ENCODE data around the gene BAZ1A. TPM values are rescaled to one million over a fixed set of nuclear protein-coding genes. Genes with fewer than 3 reads are reported as not detected.
"Not testable (repeated sequence)": the region's sequence is repeated elsewhere in the genome, so short reads cannot be mapped to it uniquely, and the experiment has no call there.

The BAZ1A gene
- total and polyA plus RNA-seq, 7 donors, result 7.5 to 28.3 (median 15.4) TPM

GRCh38 chr14:34817768-34818167 is 57.4 kb downstream of the BAZ1A start:
- H3K4me1 ChIP-seq, result peaks cover 6% of the 10 kb centered on the region
- peaks cover 0 to 11% of the 10 kb centered on the region in 2 donors for H3K36me3 ChIP-seq (ENCODE audit: insufficient read depth in 1 of 2, low read depth in 1 of 2)
- no peaks in the 10 kb centered on the region for H3K9me3 ChIP-seq
- no peaks in the 10 kb centered on the region for H3K27me3 ChIP-seq (ENCODE audit: insufficient read depth in 3 of 3, low read length in 2 of 3)
- ATAC-seq (no peak), DNase-seq (no peak)
- no peak overlapping the region for H3K4me3 ChIP-seq
- WGBS, 3 donors, result 77 to 90% (median 79%) methylated on average over 2 of the region's 2 CpGs
- intact Hi-C loops (cut with DNase I), result no loop called here
- TF ChIP-seq, protein P1, sequence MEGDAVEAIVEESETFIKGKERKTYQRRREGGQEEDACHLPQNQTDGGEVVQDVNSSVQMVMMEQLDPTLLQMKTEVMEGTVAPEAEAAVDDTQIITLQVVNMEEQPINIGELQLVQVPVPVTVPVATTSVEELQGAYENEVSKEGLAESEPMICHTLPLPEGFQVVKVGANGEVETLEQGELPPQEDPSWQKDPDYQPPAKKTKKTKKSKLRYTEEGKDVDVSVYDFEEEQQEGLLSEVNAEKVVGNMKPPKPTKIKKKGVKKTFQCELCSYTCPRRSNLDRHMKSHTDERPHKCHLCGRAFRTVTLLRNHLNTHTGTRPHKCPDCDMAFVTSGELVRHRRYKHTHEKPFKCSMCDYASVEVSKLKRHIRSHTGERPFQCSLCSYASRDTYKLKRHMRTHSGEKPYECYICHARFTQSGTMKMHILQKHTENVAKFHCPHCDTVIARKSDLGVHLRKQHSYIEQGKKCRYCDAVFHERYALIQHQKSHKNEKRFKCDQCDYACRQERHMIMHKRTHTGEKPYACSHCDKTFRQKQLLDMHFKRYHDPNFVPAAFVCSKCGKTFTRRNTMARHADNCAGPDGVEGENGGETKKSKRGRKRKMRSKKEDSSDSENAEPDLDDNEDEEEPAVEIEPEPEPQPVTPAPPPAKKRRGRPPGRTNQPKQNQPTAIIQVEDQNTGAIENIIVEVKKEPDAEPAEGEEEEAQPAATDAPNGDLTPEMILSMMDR (IDR thresholded peaks at IDR 0.05), result no peak
- no peak overlapping the region for H3K27ac ChIP-seq

DNA sequence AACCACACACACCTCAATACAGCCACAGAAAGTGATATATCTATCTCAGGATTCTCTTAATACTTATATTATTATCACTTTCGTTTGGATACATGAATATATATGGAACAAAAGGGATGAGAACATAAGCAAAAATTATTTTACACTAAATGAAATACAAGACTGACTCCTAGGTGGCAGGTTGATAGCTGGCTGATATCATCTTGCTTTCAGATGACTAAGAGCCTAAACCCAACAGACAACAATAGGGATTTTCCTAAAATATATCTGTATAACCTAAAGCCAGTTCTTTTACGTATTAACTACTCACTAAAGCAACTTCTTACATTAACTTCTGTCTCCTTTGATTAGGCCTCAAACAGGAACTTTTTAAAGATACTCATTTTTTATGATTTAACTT is 65.1 kb downstream of the BAZ1A start:
- intact Hi-C loops (cut with DNase I), result no loop called here
- ATAC-seq (no peak), DNase-seq (no peak)
- H3K9me3 ChIP-seq, result no peaks in the 10 kb centered on the region
- WGBS, 3 donors, result 41 to 63% (median 62%) methylated on average over 2 of the region's 2 CpGs
- H3K4me3 ChIP-seq, result no peak overlapping the region
- no peaks in the 10 kb centered on the region for H3K27me3 ChIP-seq (ENCODE audit: insufficient read depth in 3 of 3, low read length in 2 of 3)
- no peaks in the 10 kb centered on the region for H3K4me1 ChIP-seq
- TF ChIP-seq, protein P1 (IDR thresholded peaks at IDR 0.05), result no peak
- no peak overlapping the region for H3K27ac ChIP-seq
- peaks cover 2 to 45% of the 10 kb centered on the region in 2 donors for H3K36me3 ChIP-seq (ENCODE audit: insufficient read depth in 1 of 2, low read depth in 1 of 2)

DNA sequence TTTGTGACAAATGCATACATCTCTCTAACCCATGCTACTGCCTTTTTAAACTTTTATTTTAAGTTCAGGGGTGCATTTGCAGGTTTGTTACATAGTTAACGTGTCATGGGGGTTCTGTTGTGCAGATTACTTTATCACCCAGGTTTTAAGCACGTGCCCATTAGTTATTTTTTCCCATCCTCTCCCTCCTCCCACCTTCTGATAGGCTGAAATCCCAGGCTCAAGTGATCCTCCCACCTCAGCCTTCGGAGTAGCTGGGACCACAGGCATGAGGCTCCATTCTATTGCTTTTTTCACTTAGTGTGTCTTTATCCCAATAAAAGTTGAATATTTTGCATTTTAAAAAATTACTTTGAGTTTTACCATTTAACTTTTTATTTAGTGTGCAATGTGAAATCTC is 68.9 kb downstream of the BAZ1A start:
- Histone ChIP-seq H3K36me3 (ENCODE audit: insufficient read depth in 1 of 2, low read depth in 1 of 2) (peaks cover 6 to 73% of the 10 kb centered on the region in 2 donors), H3K4me3 (no peak overlapping the region), H3K9me3 (no peaks in the 10 kb centered on the region), H3K27ac (no peak overlapping the region), H3K4me1 (no peaks in the 10 kb centered on the region), H3K27me3 (ENCODE audit: insufficient read depth in 3 of 3, low read length in 2 of 3) (no peaks in the 10 kb centered on the region)
- ATAC-seq (no peak), DNase-seq (no peak)
- intact Hi-C loops (cut with DNase I), result no loop called here
- WGBS, 3 donors, result 80 to 94% (median 90%) methylated on average over 3 of the region's 3 CpGs
- TF ChIP-seq, protein P1 (IDR thresholded peaks at IDR 0.05), result no peak

DNA sequence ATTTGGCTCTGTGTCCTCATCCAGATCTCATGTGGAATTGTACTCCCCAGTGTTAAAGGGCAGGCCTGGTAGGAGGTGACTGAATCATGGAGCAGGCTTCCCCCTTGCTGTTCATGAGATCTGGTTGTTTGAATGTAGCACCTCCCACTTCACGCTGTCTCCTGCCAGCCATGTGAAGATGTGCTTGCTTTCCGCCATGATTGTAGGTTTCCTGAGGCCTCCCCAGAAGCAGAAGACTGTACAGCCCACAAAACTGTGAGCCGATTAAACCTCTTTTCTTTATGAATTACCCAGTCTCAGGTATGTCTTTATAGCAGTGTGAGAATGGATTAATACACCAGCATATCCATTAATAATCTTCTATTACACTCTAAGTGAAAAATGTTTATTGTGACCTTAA is 70.2 kb downstream of the BAZ1A start:
- intact Hi-C loops (cut with DNase I), result no loop called here
- H3K9me3 ChIP-seq, result no peaks in the 10 kb centered on the region
- ATAC-seq (no peak), DNase-seq (no peak)
- no peaks in the 10 kb centered on the region for H3K4me1 ChIP-seq
- no peak overlapping the region for H3K4me3 ChIP-seq
- no peak overlapping the region for H3K27ac ChIP-seq
- peaks cover 6 to 76% of the 10 kb centered on the region in 2 donors for H3K36me3 ChIP-seq (ENCODE audit: insufficient read depth in 1 of 2, low read depth in 1 of 2)
- 97 to 100% (median 99%) methylated on average over 3 of the region's 3 CpGs for WGBS, 3 donors
- TF ChIP-seq, protein P1 (IDR thresholded peaks at IDR 0.05), result no peak
- no peaks in the 10 kb centered on the region for H3K27me3 ChIP-seq (ENCODE audit: insufficient read depth in 3 of 3, low read length in 2 of 3)

DNA sequence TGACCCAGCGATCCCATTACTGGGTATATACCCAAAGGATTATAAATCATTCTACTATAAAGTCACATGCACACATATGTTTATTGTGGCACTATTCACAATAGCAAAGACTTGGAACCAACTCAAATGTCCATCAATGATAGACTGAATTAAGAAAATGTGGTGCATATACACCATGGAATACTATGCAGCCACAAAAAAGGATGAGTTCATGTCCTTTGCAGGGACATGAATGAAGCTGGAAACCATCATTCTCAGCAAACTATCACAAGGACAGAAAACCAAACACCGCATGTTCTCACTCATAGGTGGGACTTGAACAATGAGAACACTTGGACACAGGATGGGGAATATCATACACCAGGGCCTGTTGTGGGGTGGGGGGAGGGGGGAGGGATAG is 76.3 kb downstream of the BAZ1A start:
- H3K27me3 ChIP-seq (ENCODE audit: insufficient read depth in 3 of 3, low read length in 2 of 3); H3K27ac ChIP-seq; H3K4me1 ChIP-seq; H3K9me3 ChIP-seq; ATAC-seq; intact Hi-C loops (cut with DNase I); H3K4me3 ChIP-seq; DNase-seq: not testable (repeated sequence)
- peaks cover 8 to 85% of the 10 kb centered on the region in 2 donors for H3K36me3 ChIP-seq (ENCODE audit: insufficient read depth in 1 of 2, low read depth in 1 of 2)
- 94 to 100% (median 97%) methylated on average over 2 of the region's 2 CpGs for WGBS, 3 donors
